ENCODE results near the gene MTHFR. TPM values are rescaled to one million over a fixed set of nuclear protein-coding genes. Genes with fewer than 3 reads are reported as not detected.

Gene MTHFR
- total RNA-seq, 2 experiments from 2014 or later = 12.8 to 13.3 TPM

GRCh38 chr1:11802973-11803885, 2.5 kb downstream of the MTHFR start:
- intact Hi-C loops (cut with micrococcal nuclease) = no loop called here
- no peaks in the 10 kb centered on the region for H3K9me3 Mint-ChIP-seq
- H3K27ac Mint-ChIP-seq = peak overlapping the region; percentile 42
- DNase-seq = peak; percentile 83
- CTCF ChIA-PET = no interaction called here
- POLR2A ChIA-PET = interaction anchor here (0.7 to 3.1 kb wide), 3 partner anchors 14 to 106 kb away, joined by 3 to 26 read pairs (median 3); no protein-coding TSS in a partner anchor
- peaks cover 46% of the 10 kb centered on the region for H3K4me1 Mint-ChIP-seq (ENCODE audit: low read depth)
- peaks cover 9% of the 10 kb centered on the region for H3K36me3 Mint-ChIP-seq
- peak overlapping the region; percentile 64 for H3K4me3 Mint-ChIP-seq
- no peaks in the 10 kb centered on the region for H3K27me3 Mint-ChIP-seq

DNA sequence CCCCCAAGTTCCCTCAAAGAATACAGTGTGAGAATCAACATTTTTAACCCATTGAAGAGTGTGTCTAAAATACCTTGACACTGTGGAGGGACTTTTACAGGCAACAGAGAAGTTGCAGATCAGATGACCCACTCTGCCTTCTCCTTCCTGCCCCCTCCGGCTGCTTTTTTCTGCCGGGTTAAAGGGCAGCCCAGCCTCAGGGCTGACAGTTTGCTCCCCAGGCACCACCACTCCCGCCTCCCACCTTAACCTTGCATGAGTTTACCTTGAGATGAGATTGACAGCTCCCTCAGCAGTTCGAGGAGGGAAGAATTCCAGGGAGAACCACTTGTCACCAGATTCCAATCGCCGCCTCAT, 3.2 kb downstream of the MTHFR start:
- H3K4me1 Mint-ChIP-seq (ENCODE audit: low read depth) = peaks cover 41% of the 10 kb centered on the region
- ChIA-PET CTCF (no interaction called here), POLR2A (interaction anchor here (0.7 to 3.1 kb wide), 2 partner anchors 26 to 106 kb away, joined by 3 to 26 read pairs; no protein-coding TSS in a partner anchor)
- H3K9me3 Mint-ChIP-seq = no peaks in the 10 kb centered on the region
- peaks cover 9% of the 10 kb centered on the region for H3K36me3 Mint-ChIP-seq
- intact Hi-C loops (cut with micrococcal nuclease) = no loop called here
- H3K27ac Mint-ChIP-seq = no peak overlapping the region
- no peak for DNase-seq
- H3K27me3 Mint-ChIP-seq = no peaks in the 10 kb centered on the region
- no peak overlapping the region for H3K4me3 Mint-ChIP-seq

DNA sequence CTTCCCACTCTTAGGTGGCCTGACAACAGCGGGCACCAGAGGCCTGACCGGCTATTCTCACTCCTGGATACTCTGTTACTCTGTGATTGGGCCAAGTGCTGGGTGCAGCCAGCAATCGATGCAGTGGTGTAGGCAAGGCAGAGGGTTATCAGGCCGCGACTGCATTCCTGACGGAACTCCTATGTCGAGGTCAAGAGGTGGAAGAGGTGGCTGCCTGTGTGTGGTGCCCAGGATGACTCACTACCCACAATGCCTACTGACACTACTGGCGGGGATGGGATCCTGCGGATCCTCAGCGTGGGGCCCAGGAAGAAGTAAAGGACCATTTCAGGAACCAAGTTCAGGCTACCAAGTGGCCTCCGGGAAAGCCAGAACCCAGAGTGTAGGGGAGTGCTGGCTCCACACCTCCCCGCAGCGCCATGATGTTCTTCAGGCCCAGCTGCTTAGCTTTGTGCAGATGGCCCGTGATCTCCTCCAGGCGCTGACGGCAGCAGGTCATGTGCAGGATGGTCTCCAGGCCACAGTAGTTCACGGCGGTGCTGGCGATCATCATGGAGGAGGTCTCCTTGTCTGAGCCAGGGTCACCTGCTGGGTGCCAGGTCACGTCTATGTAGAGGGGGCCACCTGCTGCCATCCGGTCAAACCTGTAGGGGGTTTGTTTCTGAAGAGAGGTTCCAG, 4.9 kb downstream of the MTHFR start:
- Mint-ChIP-seq H3K4me3 (no peak overlapping the region), H3K36me3 (peaks cover 9% of the 10 kb centered on the region), H3K9me3 (no peaks in the 10 kb centered on the region), H3K4me1 (ENCODE audit: low read depth) (peaks cover 30% of the 10 kb centered on the region), H3K27me3 (no peaks in the 10 kb centered on the region), H3K27ac (no peak overlapping the region)
- intact Hi-C loops (cut with micrococcal nuclease) = no loop called here
- CTCF ChIA-PET = no interaction called here
- POLR2A ChIA-PET = no interaction called here
- DNase-seq = no peak

DNA sequence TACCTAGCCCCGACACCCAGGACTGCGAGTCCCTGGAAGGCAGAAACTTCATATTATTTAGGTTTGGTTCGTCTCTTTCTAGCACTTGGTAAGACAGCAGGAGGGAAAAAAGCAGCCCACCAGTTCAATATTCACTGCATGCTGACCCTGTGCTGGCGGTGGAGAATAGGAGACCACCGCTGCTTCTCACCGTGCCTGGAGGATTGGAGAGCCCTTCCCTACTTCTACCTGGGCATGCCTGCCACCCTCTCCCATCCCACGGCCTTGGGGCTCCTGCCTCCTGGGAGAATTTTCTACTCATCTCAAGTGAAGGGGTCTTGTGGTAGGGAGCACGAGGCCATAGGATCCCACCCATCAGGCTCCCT, 5.4 kb downstream of the MTHFR start:
- intact Hi-C loops (cut with micrococcal nuclease) = no loop called here
- ChIA-PET POLR2A (no interaction called here), CTCF (no interaction called here)
- DNase-seq = no peak
- peaks cover 30% of the 10 kb centered on the region for H3K4me1 Mint-ChIP-seq (ENCODE audit: low read depth)
- no peak overlapping the region for H3K27ac Mint-ChIP-seq
- no peaks in the 10 kb centered on the region for H3K9me3 Mint-ChIP-seq
- H3K27me3 Mint-ChIP-seq = no peaks in the 10 kb centered on the region
- H3K4me3 Mint-ChIP-seq = no peak overlapping the region
- peaks cover 13% of the 10 kb centered on the region for H3K36me3 Mint-ChIP-seq

DNA sequence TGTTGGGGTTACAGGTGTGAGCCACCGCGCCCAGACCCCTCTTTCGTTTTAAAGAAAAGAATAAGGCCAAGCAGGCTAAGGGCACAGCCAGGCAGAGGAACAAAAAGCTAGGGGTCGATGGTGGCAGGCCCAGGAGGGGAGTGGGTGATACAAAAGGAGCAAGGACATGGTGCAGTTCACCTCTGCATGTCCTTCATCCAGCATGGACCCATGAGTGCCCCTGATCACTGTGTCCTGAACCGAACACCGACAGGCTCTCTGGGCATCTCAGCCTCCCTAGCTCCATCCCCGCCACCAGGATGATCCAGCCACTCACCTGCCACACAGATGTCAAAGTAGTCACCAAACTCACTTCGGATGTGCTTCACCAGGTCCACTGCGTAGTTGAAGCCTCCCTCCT, 5.9 kb downstream of the MTHFR start:
- POLR2A ChIA-PET = no interaction called here
- H3K27ac Mint-ChIP-seq = no peak overlapping the region
- intact Hi-C loops (cut with micrococcal nuclease) = no loop called here
- H3K27me3 Mint-ChIP-seq = no peaks in the 10 kb centered on the region
- H3K9me3 Mint-ChIP-seq = no peaks in the 10 kb centered on the region
- DNase-seq = no peak
- H3K4me1 Mint-ChIP-seq (ENCODE audit: low read depth) = peaks cover 26% of the 10 kb centered on the region
- no peak overlapping the region for H3K4me3 Mint-ChIP-seq
- CTCF ChIA-PET = no interaction called here
- H3K36me3 Mint-ChIP-seq = peaks cover 15% of the 10 kb centered on the region

DNA sequence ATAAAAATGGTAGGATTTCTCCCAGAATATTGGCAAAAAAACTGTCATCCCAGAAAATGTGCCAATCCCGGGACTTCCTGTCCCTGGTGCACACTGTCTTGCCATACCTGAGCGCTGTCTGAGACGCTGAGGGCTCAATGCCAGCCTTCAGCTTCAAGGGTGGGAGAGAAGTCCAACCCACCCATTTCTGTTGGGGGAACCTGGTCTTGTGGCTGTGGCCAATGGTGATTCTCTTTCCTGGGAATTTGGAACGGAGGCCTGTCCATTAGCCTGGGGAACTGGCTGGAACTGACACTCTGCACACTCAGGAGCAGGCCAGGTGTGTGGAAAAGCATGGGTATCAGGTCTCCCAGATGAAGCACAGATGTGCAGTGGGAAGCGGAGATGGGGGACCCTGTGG, 6.7 kb downstream of the MTHFR start:
- Mint-ChIP-seq H3K27ac (no peak overlapping the region), H3K36me3 (peaks cover 21% of the 10 kb centered on the region), H3K4me1 (ENCODE audit: low read depth) (peaks cover 19% of the 10 kb centered on the region), H3K4me3 (no peak overlapping the region), H3K9me3 (no peaks in the 10 kb centered on the region), H3K27me3 (no peaks in the 10 kb centered on the region)
- POLR2A ChIA-PET = no interaction called here
- DNase-seq = no peak
- CTCF ChIA-PET = no interaction called here
- intact Hi-C loops (cut with micrococcal nuclease) = no loop called here

- Mint-ChIP-seq H3K27ac (no peak overlapping the region), H3K4me1 (ENCODE audit: low read depth) (peaks cover 6% of the 10 kb centered on the region), H3K4me3 (no peak overlapping the region), H3K27me3 (no peaks in the 10 kb centered on the region), H3K9me3 (no peaks in the 10 kb centered on the region), H3K36me3 (peaks cover 18% of the 10 kb centered on the region)
- ChIA-PET POLR2A (interaction anchor here (1.2 kb wide), 1 partner anchor 110 kb away, joined by 3 read pairs; no protein-coding TSS in a partner anchor), CTCF (interaction anchor here (1.6 kb wide), 1 partner anchor 78 kb away, joined by 5 read pairs; no protein-coding TSS in a partner anchor)
- intact Hi-C loops (cut with micrococcal nuclease) = no loop called here
- no peak for DNase-seq
Observed at GRCh38 chr1:11797525-11798216, 8.1 kb downstream of the MTHFR start.

GRCh38 chr1:11796036-11796828, 9.5 kb downstream of the MTHFR start:
- Mint-ChIP-seq H3K9me3 (no peaks in the 10 kb centered on the region), H3K36me3 (peaks cover 19% of the 10 kb centered on the region), H3K27ac (no peak overlapping the region), H3K27me3 (no peaks in the 10 kb centered on the region), H3K4me1 (ENCODE audit: low read depth) (no peaks in the 10 kb centered on the region), H3K4me3 (no peak overlapping the region)
- CTCF ChIA-PET = interaction anchor here (0.6 to 1.1 kb wide), 2 partner anchors 42 to 455 kb away, joined by 3 read pairs; no protein-coding TSS in a partner anchor
- intact Hi-C loops (cut with micrococcal nuclease) = no loop called here
- no peak for DNase-seq
- POLR2A ChIA-PET = no interaction called here

DNA sequence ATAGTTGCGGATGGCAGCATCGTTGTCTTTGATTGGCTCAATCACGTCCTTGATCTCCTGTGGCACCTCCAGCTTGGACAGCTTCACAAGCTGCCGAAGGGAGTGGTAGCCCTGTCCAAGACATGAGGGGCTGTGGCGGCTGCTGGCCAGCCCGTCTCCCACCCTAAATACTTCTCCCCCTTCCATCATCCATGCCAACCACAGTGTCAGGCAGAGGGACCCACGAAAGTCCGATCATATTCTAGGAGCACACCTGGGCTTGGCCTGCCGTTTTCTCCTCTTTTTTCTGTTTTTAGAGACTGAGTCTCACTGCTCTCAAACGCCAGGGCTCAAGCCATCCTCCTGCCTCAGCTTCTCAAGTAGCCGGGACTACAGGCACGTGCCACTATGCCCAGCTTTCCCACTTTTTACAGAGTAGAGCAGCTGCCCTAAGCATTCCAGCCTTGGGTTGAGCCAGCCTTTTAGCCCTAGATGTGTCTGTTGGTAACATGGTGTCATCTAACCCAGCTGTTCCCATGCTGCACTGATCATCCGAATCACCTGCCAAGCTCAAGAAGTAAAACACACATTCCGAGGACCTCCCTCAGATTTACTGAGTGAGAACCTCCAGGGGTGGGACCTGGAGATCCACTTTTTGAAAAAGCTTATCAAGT, 10.4 kb downstream of the MTHFR start:
- POLR2A ChIA-PET = no interaction called here
- intact Hi-C loops (cut with micrococcal nuclease) = no loop called here
- no peaks in the 10 kb centered on the region for H3K9me3 Mint-ChIP-seq
- H3K27ac Mint-ChIP-seq = no peak overlapping the region
- H3K36me3 Mint-ChIP-seq = peaks cover 13% of the 10 kb centered on the region
- no peak for DNase-seq
- CTCF ChIA-PET = interaction anchor here (1.1 kb wide), 1 partner anchor 43 kb away, joined by 3 read pairs; no protein-coding TSS in a partner anchor
- H3K4me3 Mint-ChIP-seq = no peak overlapping the region
- H3K4me1 Mint-ChIP-seq (ENCODE audit: low read depth) = no peaks in the 10 kb centered on the region
- no peaks in the 10 kb centered on the region for H3K27me3 Mint-ChIP-seq

- Mint-ChIP-seq H3K9me3 (no peaks in the 10 kb centered on the region), H3K4me3 (no peak overlapping the region), H3K27ac (no peak overlapping the region), H3K27me3 (no peaks in the 10 kb centered on the region), H3K4me1 (ENCODE audit: low read depth) (no peaks in the 10 kb centered on the region), H3K36me3 (peaks cover 13% of the 10 kb centered on the region)
- intact Hi-C loops (cut with micrococcal nuclease) = no loop called here
- DNase-seq = no peak
- CTCF ChIA-PET = interaction anchor here (0.9 to 1.1 kb wide), 2 partner anchors 9 to 44 kb away, joined by 3 to 4 read pairs; no protein-coding TSS in a partner anchor
- POLR2A ChIA-PET = no interaction called here
Observed at GRCh38 chr1:11794446-11795237, 11.1 kb downstream of the MTHFR start.

- ChIA-PET CTCF (interaction anchor here (0.9 kb wide), 1 partner anchor 8 kb away, joined by 4 read pairs; no protein-coding TSS in a partner anchor), POLR2A (no interaction called here)
- intact Hi-C loops (cut with micrococcal nuclease) = no loop called here
- no peaks in the 10 kb centered on the region for H3K9me3 Mint-ChIP-seq
- H3K4me3 Mint-ChIP-seq = no peak overlapping the region
- H3K36me3 Mint-ChIP-seq = peaks cover 13% of the 10 kb centered on the region
- H3K4me1 Mint-ChIP-seq (ENCODE audit: low read depth) = no peaks in the 10 kb centered on the region
- H3K27me3 Mint-ChIP-seq = no peaks in the 10 kb centered on the region
- DNase-seq = no peak
- H3K27ac Mint-ChIP-seq = no peak overlapping the region
Observed at GRCh38 chr1:11793819-11794218, 11.9 kb downstream of the MTHFR start.

Measured in activated CD4-positive, alpha-beta memory T cell treated with anti-CD3 and anti-CD28 coated beads for 36 hours (primary cell).